CD1c-positive myeloid dendritic cell (primary cell): ENCODE data around the gene TASP1.

Source experiments
- DNase-seq: peaks from one replicate; pipeline ENCODE4 v3.0.0-alpha.2; 2016; ENCODE audit errors: extremely low spot score

TASP1 gene

GRCh38 chr20:13348311-13349234, 290.2 kb downstream of the TASP1 start:
- no peak for DNase-seq

GRCh38 chr20:13344671-13345070, 294.1 kb downstream of the TASP1 start:
- no peak for DNase-seq

DNA sequence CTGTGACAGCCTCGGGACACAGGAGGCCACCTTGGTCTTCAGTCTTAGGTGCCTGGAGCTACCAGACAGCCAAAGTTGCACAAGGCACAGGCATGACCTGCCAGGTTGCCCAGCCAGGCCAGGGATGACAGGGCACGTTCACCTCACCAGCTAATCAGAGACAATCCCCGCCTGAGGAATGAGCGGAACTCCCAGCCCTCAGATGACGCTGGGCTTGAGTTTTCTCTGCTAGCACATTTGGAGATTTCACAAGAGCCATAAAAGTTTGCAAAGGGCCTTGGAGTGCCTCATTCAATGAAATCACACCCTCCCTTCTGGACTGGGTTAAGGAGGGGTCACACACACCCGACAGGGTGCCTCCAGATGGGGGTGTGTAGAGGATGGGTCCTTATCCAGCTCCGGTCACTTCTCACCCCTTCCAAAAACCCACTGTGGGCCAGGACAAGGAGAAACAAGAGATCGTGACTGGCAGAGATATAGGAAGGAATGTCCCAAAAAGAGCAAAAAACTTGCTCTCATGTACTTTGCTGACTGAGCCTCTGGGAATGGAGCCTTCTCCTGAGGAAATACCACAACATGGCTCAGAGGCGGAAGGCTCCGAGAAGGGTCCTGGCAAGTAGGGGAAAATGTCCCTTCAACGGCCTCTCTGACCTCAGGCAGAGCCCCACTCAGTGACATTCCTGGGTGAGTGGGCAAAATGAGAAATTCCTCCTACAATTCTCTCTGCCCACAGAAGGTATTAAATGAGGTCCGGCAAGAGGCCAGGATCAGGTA, 296.1 kb downstream of the TASP1 start:
- no peak for DNase-seq

- DNase-seq: no peak
These were observed 296.9 kb downstream of the TASP1 start for GRCh38 chr20:13341737-13342393.

DNA sequence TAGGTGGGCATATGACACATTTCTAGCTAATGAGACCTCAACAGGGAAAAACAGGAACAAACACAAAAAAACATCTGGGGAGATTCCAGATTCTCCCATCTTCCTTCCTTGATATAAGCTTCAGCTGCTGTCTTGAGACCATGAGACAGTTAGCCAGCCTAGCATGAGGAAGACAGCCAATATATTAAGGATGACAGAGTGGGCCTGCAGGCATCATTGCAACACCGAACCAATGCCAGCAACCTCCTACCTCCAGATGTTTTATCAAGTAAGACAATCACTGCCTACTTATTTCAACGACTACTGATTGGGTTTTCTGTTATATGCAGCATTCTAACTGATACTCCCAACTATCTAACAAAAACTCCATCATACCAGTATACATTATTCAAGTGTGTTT, 298.6 kb downstream of the TASP1 start:
- DNase-seq: no peak
